ENCODE data around the gene TNS3.
"Not testable (repeated sequence)": the region's sequence is repeated elsewhere in the genome, so short reads cannot be mapped to it uniquely, and the experiment has no call there.

The TNS3 gene

GRCh38 chr7:47542051-47542450 is 39.9 kb downstream of the TNS3 start:
- no peak for DNase-seq (ENCODE audit: low spot score)
- in situ Hi-C loops (cut with MboI; ENCODE audit: low pct_unique_long_range_greater_than_20kb, low sequenced_read_pairs, unreplicated experiment): no loop called here
- no peak for TF ChIP-seq CTCF (IDR thresholded peaks at IDR 0.05; ENCODE audit: extremely low read depth, insufficient read depth, missing control alignments)

GRCh38 chr7:47541485-47541884 is 40.4 kb downstream of the TNS3 start:
- in situ Hi-C loops (cut with MboI; ENCODE audit: low pct_unique_long_range_greater_than_20kb, low sequenced_read_pairs, unreplicated experiment): not testable (repeated sequence)

GRCh38 chr7:47540387-47541350 is 41.2 kb downstream of the TNS3 start:
- DNase-seq (ENCODE audit: low spot score): no peak
- TF ChIP-seq CTCF (IDR thresholded peaks at IDR 0.05; ENCODE audit: extremely low read depth, insufficient read depth, missing control alignments): no peak
- in situ Hi-C loops (cut with MboI; ENCODE audit: low pct_unique_long_range_greater_than_20kb, low sequenced_read_pairs, unreplicated experiment): no loop called here

More at GRCh38 chr7:47541485-47541884, 40.4 kb downstream of the TNS3 start:
- not testable (repeated sequence) for DNase-seq (ENCODE audit: low spot score)

- no peak for TF ChIP-seq CTCF (IDR thresholded peaks at IDR 0.05; ENCODE audit: extremely low read depth, insufficient read depth, missing control alignments)
- no peak for DNase-seq (ENCODE audit: low spot score)
- in situ Hi-C loops (cut with MboI; ENCODE audit: low pct_unique_long_range_greater_than_20kb, low sequenced_read_pairs, unreplicated experiment): no loop called here
Observed at GRCh38 chr7:47540053-47540386, 41.9 kb downstream of the TNS3 start.

GRCh38 chr7:47539398-47540052 is 42.4 kb downstream of the TNS3 start:
- in situ Hi-C loops (cut with MboI; ENCODE audit: low pct_unique_long_range_greater_than_20kb, low sequenced_read_pairs, unreplicated experiment): no loop called here
- DNase-seq (ENCODE audit: low spot score): no peak
- no peak for TF ChIP-seq CTCF (IDR thresholded peaks at IDR 0.05; ENCODE audit: extremely low read depth, insufficient read depth, missing control alignments)

- no peak for DNase-seq (ENCODE audit: low spot score)
- TF ChIP-seq CTCF (IDR thresholded peaks at IDR 0.05; ENCODE audit: extremely low read depth, insufficient read depth, missing control alignments): no peak
- in situ Hi-C loops (cut with MboI; ENCODE audit: low pct_unique_long_range_greater_than_20kb, low sequenced_read_pairs, unreplicated experiment): no loop called here
Observed at GRCh38 chr7:47538846-47539311, 43.0 kb downstream of the TNS3 start.
